ENCODE data around the gene MYOG. TPM values are rescaled to one million over a fixed set of nuclear protein-coding genes. Genes with fewer than 3 reads are reported as not detected.
A peak's percentile ranks its signal among the peaks of the same experiment; 100 is the strongest.

The MYOG gene
- total RNA-seq, 1 experiment from 2014 or later = not detected

DNA sequence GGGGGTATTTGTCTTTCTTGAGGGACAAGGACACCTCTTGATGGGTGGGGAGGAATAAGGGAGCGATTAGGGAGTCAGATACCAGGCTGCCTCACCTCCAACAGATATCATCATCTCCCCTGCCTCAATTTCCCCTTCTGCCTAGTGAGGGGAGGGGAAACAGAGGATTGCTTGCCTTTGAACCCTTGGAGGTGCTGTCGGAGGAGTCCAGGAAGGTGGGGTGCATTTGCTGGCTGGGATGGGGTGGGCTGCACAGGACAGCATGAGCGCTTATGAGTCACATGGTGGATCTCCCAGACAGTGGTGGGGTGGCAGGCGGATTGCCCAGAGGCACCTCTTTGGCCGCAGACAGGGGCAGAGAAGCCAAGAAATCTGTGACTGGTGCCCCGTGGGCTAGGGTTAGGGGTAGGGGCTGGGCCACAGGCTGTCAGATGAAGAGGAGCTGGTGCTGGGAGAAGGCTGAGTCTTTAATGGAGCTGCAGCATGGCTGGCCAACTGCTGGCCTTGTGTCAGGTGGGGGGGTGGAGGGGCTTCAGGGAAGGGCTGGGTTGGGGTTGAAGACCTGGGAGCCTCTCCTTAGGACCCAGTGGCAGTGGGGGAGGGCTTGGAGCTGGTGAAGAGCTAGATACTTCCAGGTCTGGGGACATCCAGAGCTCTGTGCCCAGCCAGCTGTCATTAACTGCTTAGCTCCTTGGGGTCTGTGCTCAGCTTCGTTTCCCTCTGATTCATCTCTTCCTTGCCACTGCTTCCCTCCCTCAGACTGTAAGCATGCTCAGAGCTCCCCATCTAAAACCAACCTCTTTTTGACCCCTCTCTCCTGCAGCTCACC is 34.7 kb upstream of the MYOG start:
- in situ Hi-C loops (cut with HindIII; ENCODE audit: low pct_unique_long_range_greater_than_20kb, low sequenced_read_pairs) = no loop called here
- no peak for DNase-seq (ENCODE audit: low read depth)

- in situ Hi-C loops (cut with HindIII; ENCODE audit: low pct_unique_long_range_greater_than_20kb, low sequenced_read_pairs) = no loop called here
- peak; percentile 47 for DNase-seq (ENCODE audit: low read depth)
These were observed 32.1 kb upstream of the MYOG start for GRCh38 chr1:203117611-203118575.

DNA sequence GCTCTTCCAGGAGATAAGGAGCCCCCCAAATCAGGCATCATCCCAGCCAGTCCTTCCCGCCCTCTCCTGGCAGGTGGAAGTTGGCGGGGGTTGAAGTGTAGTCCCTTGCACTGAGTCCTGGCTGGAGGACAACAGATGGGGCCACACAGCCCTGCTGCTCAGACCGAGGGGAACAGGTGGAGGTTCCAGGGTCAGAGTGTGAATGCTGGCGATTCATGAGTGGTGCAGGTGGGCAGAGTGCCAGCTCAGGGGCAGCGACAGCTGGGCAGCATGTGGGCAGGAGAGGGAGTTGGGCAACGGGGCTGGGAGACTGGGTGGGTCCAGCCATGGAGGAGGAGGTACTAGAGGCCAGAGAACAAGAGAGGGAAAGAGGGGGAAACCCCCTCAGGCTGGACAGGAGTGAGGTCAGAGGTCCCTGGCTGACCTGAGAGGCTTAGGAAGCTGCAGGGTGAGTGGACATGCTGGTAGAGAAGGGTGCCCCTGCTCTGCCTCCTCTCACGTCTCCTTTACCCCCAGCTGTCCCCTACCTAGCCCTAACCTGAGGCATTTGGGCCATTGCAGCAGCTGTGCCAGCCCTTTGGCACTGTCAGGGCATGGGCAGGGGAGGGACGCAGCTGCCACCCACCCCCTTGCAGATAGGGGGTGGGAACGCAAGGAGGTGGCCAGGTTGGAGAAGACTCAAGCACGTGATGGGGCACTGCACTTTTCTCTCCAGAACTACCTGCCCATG is 30.4 kb upstream of the MYOG start:
- DNase-seq (ENCODE audit: low read depth) = no peak
- in situ Hi-C loops (cut with HindIII; ENCODE audit: low pct_unique_long_range_greater_than_20kb, low sequenced_read_pairs) = no loop called here

DNA sequence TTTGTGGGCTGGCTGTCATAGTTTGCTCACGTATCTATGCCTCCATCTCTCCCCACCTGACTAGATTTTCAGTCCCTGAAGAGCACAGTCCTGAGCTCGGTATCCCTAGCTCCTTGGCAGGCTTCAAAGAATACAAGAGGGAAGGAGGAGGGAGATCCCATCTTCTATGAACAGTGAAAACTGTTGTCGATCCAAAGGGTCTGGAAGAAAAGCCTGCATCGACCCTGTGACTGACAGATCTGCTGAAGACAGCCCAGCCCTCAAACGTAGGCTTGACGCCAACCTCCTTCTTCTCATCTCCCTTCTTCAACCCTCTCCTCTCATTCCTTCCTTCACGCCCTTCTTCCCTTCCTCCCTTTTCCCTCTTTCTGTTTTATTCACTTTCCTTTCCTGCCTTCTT is 28.4 kb upstream of the MYOG start:
- DNase-seq (ENCODE audit: low read depth) = no peak

GRCh38 chr1:203113308-203113707 is 27.5 kb upstream of the MYOG start:
- DNase-seq (ENCODE audit: low read depth) = no peak
- in situ Hi-C loops (cut with HindIII; ENCODE audit: low pct_unique_long_range_greater_than_20kb, low sequenced_read_pairs) = no loop called here

More for the DNA sequence above, 28.4 kb upstream of the MYOG start:
- in situ Hi-C loops (cut with HindIII; ENCODE audit: low pct_unique_long_range_greater_than_20kb, low sequenced_read_pairs) = no loop called here

DNA sequence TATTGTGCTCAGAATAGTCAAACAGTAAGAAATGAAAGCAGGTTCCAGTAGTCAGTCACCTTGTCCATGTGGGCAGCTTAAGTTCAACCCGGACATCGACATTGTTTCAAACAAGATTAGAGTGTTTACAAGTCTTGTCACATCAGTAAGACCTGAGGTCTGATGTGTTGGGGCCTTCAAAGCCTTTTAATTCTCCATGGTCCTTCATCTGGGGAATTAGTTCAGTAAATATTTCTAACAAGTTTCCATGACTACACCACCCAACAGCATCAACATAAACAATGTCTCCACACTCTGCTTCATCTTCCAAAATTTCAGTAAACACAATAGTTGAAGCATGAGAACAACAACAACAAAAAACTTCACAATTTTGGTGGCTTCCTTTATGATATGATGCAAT is 26.7 kb upstream of the MYOG start:
- no peak for DNase-seq (ENCODE audit: low read depth)
- in situ Hi-C loops (cut with HindIII; ENCODE audit: low pct_unique_long_range_greater_than_20kb, low sequenced_read_pairs) = no loop called here

- in situ Hi-C loops (cut with HindIII; ENCODE audit: low pct_unique_long_range_greater_than_20kb, low sequenced_read_pairs) = no loop called here
- no peak for DNase-seq (ENCODE audit: low read depth)
These were observed 19.1 kb upstream of the MYOG start for GRCh38 chr1:203104789-203105390.

DNA sequence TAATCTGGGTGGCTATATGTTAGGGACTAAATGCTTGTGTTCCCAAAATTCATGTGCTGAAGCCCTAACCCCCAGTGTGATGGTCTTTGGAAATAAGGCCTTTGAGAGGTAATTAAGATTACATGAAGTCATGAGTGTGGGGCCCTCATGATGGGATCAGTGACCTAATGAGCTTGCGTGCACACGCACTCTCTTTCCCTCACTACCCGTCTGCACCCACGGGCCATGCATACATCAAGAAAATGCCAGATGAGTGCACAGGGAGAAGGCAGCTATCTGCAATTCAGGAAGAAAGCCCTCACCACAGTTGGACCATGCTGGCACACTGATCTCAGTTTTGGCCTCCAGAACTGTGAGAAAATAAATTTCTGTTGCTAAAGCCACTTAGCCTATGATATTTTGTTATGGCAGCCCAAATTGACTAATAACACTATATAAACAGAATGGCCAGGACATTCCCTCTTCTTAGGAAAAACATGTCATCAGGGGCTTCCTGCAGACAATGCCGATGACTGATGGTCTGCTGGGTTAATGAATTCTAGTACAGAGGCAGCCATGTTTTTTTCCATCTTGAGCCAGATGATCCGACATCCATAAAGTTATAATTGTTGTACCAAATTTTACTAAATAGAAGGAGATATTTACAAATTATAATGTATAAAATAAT is 18.1 kb upstream of the MYOG start:
- in situ Hi-C loops (cut with HindIII; ENCODE audit: low pct_unique_long_range_greater_than_20kb, low sequenced_read_pairs) = no loop called here
- no peak for DNase-seq (ENCODE audit: low read depth)

- in situ Hi-C loops (cut with HindIII; ENCODE audit: low pct_unique_long_range_greater_than_20kb, low sequenced_read_pairs) = no loop called here
These were observed 17.4 kb upstream of the MYOG start for GRCh38 chr1:203103216-203103615.

GRCh38 chr1:203101813-203102634 is 16.2 kb upstream of the MYOG start:
- no peak for DNase-seq (ENCODE audit: low read depth)
- in situ Hi-C loops (cut with HindIII; ENCODE audit: low pct_unique_long_range_greater_than_20kb, low sequenced_read_pairs) = no loop called here

More at GRCh38 chr1:203103216-203103615, 17.4 kb upstream of the MYOG start:
- DNase-seq (ENCODE audit: low read depth) = no peak

GRCh38 chr1:203100516-203100869 is 14.7 kb upstream of the MYOG start:
- in situ Hi-C loops (cut with HindIII; ENCODE audit: low pct_unique_long_range_greater_than_20kb, low sequenced_read_pairs) = no loop called here
- no peak for DNase-seq (ENCODE audit: low read depth)

DNA sequence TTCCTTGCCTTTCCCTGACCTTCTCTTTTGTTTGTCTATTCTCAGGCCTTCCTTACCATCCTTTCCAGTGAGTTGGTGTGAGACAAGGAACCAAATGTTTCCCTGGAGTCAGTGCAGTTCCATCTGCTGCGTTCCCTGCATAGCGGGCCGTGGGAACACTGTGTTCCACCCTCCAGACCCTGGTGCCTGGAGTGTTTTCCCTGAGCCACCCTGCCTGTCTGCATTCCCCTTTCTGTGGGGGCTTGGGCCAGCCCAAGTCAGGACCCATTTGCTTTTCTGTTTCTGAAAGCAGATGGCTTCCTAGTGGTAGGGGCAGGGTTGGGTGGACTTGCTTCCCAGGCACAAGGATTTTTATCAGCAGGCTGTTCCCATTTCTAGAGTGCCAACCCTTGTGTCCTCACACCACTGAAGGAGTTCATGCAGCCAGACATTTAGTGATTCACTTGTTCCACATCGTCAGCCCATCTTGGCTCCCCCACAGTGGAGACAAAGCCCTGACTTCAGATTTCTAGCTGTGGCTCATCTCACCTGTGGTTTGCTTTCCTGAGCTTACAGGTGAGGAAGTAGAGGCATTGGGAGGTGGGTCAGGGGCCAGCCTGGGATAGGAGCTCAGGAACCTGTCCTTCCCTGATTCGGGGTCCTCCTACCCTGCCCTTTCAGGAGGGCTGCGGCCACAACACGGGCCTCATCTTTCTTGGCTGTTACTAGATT is 14.1 kb upstream of the MYOG start:
- in situ Hi-C loops (cut with HindIII; ENCODE audit: low pct_unique_long_range_greater_than_20kb, low sequenced_read_pairs) = no loop called here
- no peak for DNase-seq (ENCODE audit: low read depth)

- in situ Hi-C loops (cut with HindIII; ENCODE audit: low pct_unique_long_range_greater_than_20kb, low sequenced_read_pairs) = no loop called here
- DNase-seq (ENCODE audit: low read depth) = no peak
These were observed 13.2 kb upstream of the MYOG start for GRCh38 chr1:203098914-203099520.

DNA sequence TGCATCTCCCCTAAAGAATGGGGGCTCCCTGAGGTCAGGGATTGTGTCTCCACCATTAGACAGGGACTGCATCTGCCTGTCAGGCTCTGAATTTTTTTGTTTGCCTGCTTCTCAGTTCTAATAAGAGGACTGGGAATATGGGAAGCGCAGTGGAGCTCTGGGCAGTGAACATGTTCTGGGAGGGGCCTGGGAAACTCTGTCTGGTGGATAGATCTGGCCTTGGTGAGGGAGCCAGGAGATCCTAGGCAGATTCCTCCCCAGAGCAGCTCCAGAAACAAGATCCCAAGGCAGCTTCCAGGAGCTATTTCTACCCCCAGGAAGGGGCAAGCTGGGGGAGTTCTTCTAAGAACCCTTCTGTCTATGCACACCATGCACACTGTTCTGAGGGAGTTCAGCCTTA is 12.6 kb upstream of the MYOG start:
- in situ Hi-C loops (cut with HindIII; ENCODE audit: low pct_unique_long_range_greater_than_20kb, low sequenced_read_pairs) = no loop called here
- no peak for DNase-seq (ENCODE audit: low read depth)

- in situ Hi-C loops (cut with HindIII; ENCODE audit: low pct_unique_long_range_greater_than_20kb, low sequenced_read_pairs) = no loop called here
- no peak for DNase-seq (ENCODE audit: low read depth)
These were observed 11.2 kb upstream of the MYOG start for GRCh38 chr1:203097001-203097400.

DNA sequence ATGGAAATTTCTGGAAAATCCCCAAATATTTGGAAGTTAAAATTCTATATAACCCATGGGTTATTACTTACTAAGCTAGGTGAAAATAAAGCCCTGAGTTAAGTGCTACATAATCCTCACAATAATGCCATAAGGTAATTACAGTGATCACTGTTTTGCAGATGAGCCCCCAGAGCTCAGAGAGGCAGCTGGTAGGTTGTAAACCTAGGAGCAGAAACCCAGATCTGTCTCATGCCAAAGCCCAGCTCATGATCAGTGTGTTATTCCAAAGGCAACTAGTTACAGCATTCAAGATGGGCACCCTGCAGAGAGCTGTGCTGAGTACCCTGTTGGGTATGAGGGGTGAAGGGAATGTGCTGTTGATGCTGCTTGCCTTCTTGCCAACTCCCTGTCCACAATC is 10.8 kb upstream of the MYOG start:
- DNase-seq (ENCODE audit: low read depth) = no peak
- in situ Hi-C loops (cut with HindIII; ENCODE audit: low pct_unique_long_range_greater_than_20kb, low sequenced_read_pairs) = no loop called here

Data from Caki2 (cell line).